Kidney (tissue), 14 donors: ENCODE measurements around the gene MAOA. TPM values are rescaled to one million over a fixed set of nuclear protein-coding genes. Genes with fewer than 3 reads are reported as not detected.

Experiments used
- DNase-seq, 5 donors: peaks; one replicate each; pipeline ENCODE4 v3.0.0-alpha.2; 2013 to 2020
- FAIRE-seq: peaks from 2 replicates; lab custom pipeline; 2012; peaks lifted over from hg19 to GRCh38; lab: Jason Lieb, UNC
- H3K27ac ChIP-seq, 2 donors: one replicate each; pipeline ENCODE4 v1.7.0; 2013; ENCODE audit warnings: low read depth in 2 of 2, low read length in 2 of 2, inconsistent platforms in 1 of 2
- H3K27me3 ChIP-seq: one replicate; pipeline ENCODE4 v1.7.1; 2013; ENCODE audit warnings: low read length, inconsistent platforms; ENCODE audit not compliant: control insufficient read depth, insufficient read depth
- H3K36me3 ChIP-seq, 3 donors: one replicate each; pipeline versions ENCODE4 v1.7.0 to v1.7.1; 2013; ENCODE audit warnings: low read length in 3 of 3, control low read depth in 1 of 3, inconsistent platforms in 1 of 3; ENCODE audit not compliant: insufficient read depth in 3 of 3, control insufficient read depth in 2 of 3
- H3K4me1 ChIP-seq, 3 donors: one replicate each; pipeline versions ENCODE4 v1.7.0 to v1.7.1; 2013; ENCODE audit warnings: low read length in 3 of 3, inconsistent platforms in 1 of 3, low read depth in 1 of 3; ENCODE audit not compliant: control insufficient read depth in 2 of 3, insufficient read depth in 2 of 3
- H3K4me3 ChIP-seq, 3 donors: one replicate each; pipeline versions ENCODE4 v1.7.0 to v1.8.1; 2013; ENCODE audit warnings: low read length in 3 of 3, control low read depth in 1 of 3, inconsistent platforms in 1 of 3
- H3K9ac ChIP-seq, 3 donors: one replicate each; pipeline versions ENCODE4 v1.7.0 to v1.7.1; 2013; ENCODE audit warnings: low read length in 3 of 3, control low read depth in 1 of 3, inconsistent platforms in 1 of 3
- H3K9me3 ChIP-seq, 3 donors: one replicate each; pipeline versions ENCODE4 v1.7.0 to v1.7.1; 2013; ENCODE audit warnings: low read length in 3 of 3, control low read depth in 1 of 3, inconsistent platforms in 1 of 3; ENCODE audit not compliant: control insufficient read depth in 2 of 3, insufficient read depth in 1 of 3
- intact Hi-C: fragments of 100-400 bp; cut with DNase I; formaldehyde crosslinking; loops from one replicate; pipeline ENCODE4 v1.11.1; 2022
- polyA plus RNA-seq: library from polyadenylated mRNA; stranded (reverse); fragments of 350-450 nt; fragmentation: Illumina TruSeq; extraction: RNeasy Lipid Tissue Mini Kit (QIAGEN cat#74804); gene quantifications from one replicate; pipeline ENCODE4 v1.2.3, GENCODE V29; 2014; ENCODE audit warnings: low read depth, low replicate concordance; ENCODE audit not compliant: insufficient read depth
- total RNA-seq: library from RNA; stranded (reverse); fragmentation: NEBNext Ultra II Directional; extraction: Animal tissue kit (Norgen Biotek cat#: 25700); gene quantifications from one replicate; pipeline ENCODE4 v1.2.1, GENCODE V29; 2021
- TF ChIP-seq, protein P1 (sequence below): IDR thresholded peaks from 3 replicates; pipeline ENCODE4 v1.5.1; 2012; ENCODE audit warnings: mild to moderate bottlenecking, moderate library complexity, borderline replicate concordance; ENCODE audit not compliant: insufficient read depth; ENCODE audit errors: extremely low read depth
- donor health status: control.
- donor health status: control.
- donor health status: control.
- donor health status: control.
- donor health status: control.
- donor health status: DM: yes; HTN: yes; CAD: no.
- donor health status: Normal renal cell carcinoma (clear cell type).

MAOA gene
- total and polyA plus RNA-seq, 2 donors from 2014 or later, result 134 to 227 TPM

DNA sequence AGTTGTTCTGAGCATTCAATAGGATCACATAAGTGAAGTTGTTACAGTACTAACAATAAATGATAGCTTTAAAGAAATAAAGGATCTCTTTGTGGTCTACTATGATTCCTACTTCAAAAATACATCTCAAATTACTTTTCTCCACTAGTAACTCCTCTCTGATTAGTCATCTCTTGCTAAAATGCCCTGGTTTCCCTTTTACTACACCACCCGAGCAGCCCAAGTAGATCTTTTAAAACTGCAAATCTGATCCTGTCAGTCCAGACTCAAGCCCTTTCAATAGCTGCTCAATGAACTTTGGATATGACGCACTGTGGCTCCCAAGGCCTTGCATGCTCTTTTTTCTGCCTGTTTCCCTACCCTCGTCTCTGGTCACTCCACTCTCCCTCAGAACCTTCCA lies 97.5 kb downstream of the MAOA start:
- TF ChIP-seq, protein P1, sequence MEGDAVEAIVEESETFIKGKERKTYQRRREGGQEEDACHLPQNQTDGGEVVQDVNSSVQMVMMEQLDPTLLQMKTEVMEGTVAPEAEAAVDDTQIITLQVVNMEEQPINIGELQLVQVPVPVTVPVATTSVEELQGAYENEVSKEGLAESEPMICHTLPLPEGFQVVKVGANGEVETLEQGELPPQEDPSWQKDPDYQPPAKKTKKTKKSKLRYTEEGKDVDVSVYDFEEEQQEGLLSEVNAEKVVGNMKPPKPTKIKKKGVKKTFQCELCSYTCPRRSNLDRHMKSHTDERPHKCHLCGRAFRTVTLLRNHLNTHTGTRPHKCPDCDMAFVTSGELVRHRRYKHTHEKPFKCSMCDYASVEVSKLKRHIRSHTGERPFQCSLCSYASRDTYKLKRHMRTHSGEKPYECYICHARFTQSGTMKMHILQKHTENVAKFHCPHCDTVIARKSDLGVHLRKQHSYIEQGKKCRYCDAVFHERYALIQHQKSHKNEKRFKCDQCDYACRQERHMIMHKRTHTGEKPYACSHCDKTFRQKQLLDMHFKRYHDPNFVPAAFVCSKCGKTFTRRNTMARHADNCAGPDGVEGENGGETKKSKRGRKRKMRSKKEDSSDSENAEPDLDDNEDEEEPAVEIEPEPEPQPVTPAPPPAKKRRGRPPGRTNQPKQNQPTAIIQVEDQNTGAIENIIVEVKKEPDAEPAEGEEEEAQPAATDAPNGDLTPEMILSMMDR, result no peak
- Histone ChIP-seq H3K27ac (no peak overlapping the region), H3K9me3 (no peaks in the 10 kb centered on the region), H3K36me3 (no peaks in the 10 kb centered on the region), H3K4me1 (no peaks in the 10 kb centered on the region), H3K9ac (no peak overlapping the region), H3K4me3 (no peak overlapping the region), H3K27me3 (peaks cover 4% of the 10 kb centered on the region)
- intact Hi-C loops, result loop anchor here (10.0 kb wide), 1 partner anchor 199 kb away; no protein-coding TSS in a partner anchor
- no peak for DNase-seq
- no peak for FAIRE-seq

DNA sequence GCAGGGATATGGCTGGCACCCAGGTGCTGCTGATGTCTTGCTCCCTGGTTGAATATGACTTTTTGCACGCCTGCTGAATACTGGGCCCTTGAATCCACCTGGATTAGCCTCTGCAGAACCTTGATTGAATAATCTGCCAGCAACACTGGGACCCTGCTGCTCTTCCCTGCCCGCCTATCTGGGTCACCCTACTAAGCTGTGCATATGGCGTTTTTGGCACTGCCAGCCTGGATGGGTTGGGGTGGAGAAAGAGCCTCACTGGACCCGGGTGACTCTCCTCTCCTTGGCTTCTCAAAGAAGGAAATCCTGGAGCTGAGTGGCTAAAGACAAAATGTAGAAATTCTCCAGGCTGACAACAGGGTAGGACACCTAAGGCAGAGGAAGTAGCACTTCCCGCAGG lies 100.0 kb downstream of the MAOA start:
- H3K27me3 ChIP-seq, result peaks cover 2% of the 10 kb centered on the region
- no peak overlapping the region for H3K27ac ChIP-seq
- H3K4me3 ChIP-seq, result no peak overlapping the region
- DNase-seq (no peak), FAIRE-seq (no peak)
- H3K9ac ChIP-seq, result no peak overlapping the region
- H3K4me1 ChIP-seq, result no peaks in the 10 kb centered on the region
- intact Hi-C loops, result loop anchor here (10.0 kb wide), 1 partner anchor 201 kb away; no protein-coding TSS in a partner anchor
- TF ChIP-seq, protein P1, result no peak
- no peaks in the 10 kb centered on the region for H3K36me3 ChIP-seq
- no peaks in the 10 kb centered on the region for H3K9me3 ChIP-seq

DNA sequence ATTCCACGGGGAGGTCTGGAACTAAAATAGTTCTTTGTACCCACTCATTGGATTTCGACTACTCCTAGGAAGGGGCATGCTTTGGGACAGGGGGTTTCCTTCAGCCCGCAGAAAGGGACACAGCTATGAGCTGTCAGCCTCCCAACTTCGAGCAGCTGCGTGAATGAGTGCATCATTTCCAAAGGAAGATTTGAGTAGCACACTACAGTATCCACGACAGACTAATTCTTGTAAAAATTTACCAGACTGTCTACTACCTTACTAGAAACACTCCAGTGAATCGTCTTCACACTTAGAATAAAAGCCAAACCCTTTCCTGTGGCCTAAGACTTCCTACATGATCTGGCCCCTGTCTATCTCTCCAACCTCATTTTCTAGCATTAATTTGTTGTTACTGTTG lies 101.9 kb downstream of the MAOA start:
- FAIRE-seq, result no peak
- H3K36me3 ChIP-seq, result no peaks in the 10 kb centered on the region
- TF ChIP-seq, protein P1, result no peak
- H3K9me3 ChIP-seq, result no peaks in the 10 kb centered on the region
- no peak overlapping the region for H3K27ac ChIP-seq
- no peak overlapping the region for H3K4me3 ChIP-seq
- no peak for DNase-seq
- intact Hi-C loops, result loop anchor here (10.0 kb wide), 1 partner anchor 203 kb away; no protein-coding TSS in a partner anchor
- no peak overlapping the region for H3K9ac ChIP-seq
- peaks cover 2% of the 10 kb centered on the region for H3K27me3 ChIP-seq
- H3K4me1 ChIP-seq, result no peaks in the 10 kb centered on the region
